ENCODE data around the gene ZCCHC10.
"Not testable (repeated sequence)": the region's sequence is repeated elsewhere in the genome, so short reads cannot be mapped to it uniquely, and the experiment has no call there.

ZCCHC10 gene

DNA sequence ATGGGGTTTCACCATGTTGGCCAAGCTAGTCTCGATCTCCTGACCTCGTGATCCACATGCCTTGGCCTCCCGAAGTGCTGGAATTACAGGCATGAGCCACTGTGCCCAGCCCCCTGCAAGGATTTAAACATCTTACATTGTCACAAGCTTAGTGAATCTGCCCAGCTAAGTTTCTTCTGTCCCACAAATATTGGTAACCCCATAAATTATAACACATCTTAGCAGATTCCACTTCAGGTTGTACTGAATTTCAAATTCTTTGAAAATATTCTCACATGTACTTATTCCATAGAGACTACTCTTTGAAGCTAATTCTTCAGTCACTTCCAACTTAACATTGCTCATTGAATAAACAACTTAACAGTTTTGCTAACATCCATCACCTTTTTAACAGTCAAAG lies 49.5 kb downstream of the ZCCHC10 start:
- TF ChIP-seq, protein P1, sequence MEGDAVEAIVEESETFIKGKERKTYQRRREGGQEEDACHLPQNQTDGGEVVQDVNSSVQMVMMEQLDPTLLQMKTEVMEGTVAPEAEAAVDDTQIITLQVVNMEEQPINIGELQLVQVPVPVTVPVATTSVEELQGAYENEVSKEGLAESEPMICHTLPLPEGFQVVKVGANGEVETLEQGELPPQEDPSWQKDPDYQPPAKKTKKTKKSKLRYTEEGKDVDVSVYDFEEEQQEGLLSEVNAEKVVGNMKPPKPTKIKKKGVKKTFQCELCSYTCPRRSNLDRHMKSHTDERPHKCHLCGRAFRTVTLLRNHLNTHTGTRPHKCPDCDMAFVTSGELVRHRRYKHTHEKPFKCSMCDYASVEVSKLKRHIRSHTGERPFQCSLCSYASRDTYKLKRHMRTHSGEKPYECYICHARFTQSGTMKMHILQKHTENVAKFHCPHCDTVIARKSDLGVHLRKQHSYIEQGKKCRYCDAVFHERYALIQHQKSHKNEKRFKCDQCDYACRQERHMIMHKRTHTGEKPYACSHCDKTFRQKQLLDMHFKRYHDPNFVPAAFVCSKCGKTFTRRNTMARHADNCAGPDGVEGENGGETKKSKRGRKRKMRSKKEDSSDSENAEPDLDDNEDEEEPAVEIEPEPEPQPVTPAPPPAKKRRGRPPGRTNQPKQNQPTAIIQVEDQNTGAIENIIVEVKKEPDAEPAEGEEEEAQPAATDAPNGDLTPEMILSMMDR (IDR thresholded peaks at IDR 0.05; ENCODE audit: borderline replicate concordance, insufficient read depth, low read depth, low read length) = no peak
- no peak overlapping the region for H3K4me3 ChIP-seq (ENCODE audit: low read depth, low read length)

DNA sequence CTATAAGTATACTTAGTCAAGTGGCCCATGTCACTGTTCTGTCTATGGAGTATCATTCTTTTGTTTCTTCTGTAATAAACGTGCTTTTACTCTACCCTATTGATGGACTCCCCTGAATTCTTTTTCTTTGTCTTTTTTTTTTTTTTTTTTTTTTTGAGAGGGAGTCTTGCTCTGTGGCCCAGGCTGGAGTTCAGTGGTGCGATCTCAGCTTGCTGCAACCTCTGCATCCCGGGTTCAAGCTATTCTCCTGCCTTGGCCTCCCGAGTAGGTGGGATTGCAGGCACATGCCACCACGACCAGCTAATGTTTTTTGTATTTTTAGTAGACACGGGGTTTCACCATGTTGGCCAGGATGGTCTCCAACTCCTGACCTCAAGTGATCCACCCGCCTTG lies 53.9 kb downstream of the ZCCHC10 start:
- not testable (repeated sequence) for H3K4me3 ChIP-seq (ENCODE audit: low read depth, low read length)

DNA sequence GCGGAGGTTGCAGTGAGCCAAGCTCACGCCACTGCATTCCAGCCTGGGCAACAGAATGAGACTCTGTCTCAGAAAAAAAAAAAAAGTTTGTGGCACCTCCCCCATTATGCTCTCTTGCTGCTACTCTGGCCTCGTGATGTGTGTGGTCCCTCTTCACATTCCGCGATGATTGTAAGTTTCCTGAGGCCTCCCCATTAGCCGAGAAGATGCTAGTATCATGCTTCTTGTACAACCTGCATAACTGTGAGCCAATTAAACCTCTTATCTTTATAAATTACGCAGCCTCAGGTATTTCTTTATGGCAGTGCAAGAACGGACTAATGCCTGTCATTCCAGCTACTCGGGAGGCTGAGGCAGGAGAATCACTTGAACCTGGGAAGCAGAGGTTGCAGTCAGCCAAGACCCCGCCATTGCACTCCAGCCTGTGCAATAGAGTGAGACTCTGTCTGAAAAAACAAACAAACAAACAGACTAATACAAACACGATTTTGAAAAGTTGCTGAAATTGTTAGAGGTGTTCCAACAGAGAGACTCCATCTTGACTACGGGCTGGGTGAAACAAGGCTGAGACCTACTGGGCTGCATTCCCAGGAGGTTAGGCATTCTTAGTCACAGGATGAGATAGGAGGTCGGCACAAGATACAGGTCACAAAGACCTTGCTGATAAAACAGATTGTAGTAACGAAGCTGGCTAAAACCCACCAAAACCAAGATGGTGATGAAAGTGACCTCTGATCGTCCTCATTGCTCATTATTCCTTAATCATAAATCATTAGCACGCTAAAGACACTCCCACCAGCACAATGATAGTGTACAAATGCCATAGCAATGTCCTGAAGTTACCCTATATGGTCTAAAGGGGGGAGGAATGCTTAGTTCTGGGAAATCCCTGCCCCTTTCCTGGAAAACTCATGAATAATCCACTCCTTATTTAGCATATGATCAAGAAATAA lies 54.6 kb downstream of the ZCCHC10 start:
- TF ChIP-seq, protein P1 (IDR thresholded peaks at IDR 0.05; ENCODE audit: borderline replicate concordance, insufficient read depth, low read depth, low read length) = no peak

DNA sequence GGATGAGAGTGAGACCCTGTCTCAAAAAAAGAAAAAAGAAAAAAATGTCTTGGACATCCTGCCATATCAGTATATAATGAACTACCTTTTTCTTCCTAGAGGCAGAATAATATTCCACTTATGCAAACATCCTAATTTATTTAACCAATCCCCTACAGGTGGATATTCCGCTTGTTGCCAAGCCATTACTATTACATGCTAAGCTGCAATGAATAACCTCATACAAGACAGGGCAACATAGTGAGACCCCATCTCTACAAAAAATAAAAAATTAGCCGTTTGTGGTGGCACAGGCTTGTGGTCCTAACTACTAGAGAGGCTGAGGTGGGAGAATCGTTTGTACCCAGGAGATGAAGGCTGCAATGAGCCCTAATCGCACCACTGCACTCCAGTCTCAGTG lies 61.2 kb downstream of the ZCCHC10 start:
- H3K4me3 ChIP-seq (ENCODE audit: low read depth, low read length) = no peak overlapping the region

More for the DNA sequence above, 54.6 kb downstream of the ZCCHC10 start:
- H3K4me3 ChIP-seq (ENCODE audit: low read depth, low read length) = no peak overlapping the region

DNA sequence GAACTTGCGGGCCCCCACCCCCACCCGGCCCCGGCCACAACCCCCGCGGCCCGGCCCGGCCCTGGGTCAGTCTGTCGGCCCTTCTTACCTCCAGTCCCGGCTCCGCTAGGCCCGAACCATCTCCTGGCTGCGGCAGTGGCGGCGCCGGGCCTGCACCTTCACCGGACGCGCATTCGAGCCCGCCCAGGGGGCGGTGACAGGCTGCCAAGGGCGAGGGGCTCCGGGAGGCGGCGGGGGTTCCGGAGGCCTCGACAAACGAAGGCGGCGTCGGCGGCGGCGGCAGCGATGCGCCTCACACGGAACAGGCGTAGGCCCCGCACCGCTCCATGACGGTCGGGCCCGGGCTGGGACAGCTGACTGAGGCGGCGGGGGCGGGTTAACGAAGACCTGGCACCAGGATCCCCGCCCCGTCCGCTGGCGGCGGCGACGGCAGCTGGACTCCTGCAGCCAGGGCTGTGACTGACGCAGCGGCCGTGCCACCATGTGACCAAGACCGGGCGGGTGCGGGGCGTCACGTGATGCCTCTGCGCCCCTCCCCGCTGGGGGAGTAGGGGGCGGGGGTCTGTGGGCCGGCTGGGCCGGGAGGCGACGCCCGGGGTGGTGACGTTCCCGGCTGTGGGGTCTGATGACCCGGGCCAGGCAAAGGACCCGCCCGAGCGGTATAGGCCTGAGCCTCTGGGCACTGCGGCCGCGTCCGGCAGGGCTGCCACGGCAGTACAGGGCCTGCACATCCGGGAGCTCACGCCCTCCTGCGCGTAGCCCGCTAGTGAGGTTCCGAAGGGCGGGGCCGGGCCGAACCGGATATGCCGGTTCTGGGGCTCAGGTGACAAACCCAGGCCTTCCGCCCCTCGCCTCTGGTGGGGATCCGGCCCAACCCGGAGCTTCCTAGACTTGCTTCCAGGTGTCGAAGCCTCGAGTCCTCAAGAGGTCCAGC lies 62.9 kb downstream of the ZCCHC10 start, which contains the start of gene AFF4:
Gene AFF4, minus strand, starts transcription at position 464 of the 934 bp plus-strand sequence. CDS start 26,445 bp downstream, outside the sequence.
- peak within 1 kb of the TSS; percentile 60 for H3K4me3 ChIP-seq (ENCODE audit: low read depth, low read length)
- TF ChIP-seq, protein P1 (IDR thresholded peaks at IDR 0.05; ENCODE audit: borderline replicate concordance, insufficient read depth, low read depth, low read length) = no peak

More for the DNA sequence above, 61.2 kb downstream of the ZCCHC10 start:
- TF ChIP-seq, protein P1 (IDR thresholded peaks at IDR 0.05; ENCODE audit: borderline replicate concordance, insufficient read depth, low read depth, low read length) = no peak

DNA sequence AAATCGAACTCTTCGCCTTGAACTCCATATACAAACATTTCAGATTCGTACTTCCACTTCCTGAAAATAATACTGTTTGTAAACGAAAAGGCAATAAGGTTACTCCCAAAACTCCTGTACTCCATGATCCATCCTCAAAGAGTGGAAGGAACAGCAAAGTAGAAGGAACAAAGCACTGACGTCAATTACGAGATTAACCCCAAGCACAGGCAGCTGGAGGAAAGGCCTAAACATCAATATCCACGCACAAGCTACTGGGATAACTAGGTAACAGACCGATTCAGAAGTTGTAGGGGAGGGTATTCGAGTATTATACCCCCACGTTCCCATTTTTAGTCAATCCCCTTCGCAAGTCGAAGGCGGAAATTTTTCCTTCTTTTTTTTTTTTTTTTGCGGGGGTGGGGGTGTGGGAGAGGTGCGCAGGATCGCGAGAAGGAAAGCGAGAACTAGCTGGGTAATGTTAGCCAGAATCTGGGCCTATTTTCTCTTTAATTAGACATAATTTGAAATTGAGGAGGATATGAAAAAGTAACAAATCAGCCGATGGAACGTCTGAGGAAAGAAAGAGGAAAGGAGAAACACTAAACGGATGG lies 63.8 kb downstream of the ZCCHC10 start:
- H3K4me3 ChIP-seq (ENCODE audit: low read depth, low read length) = peak overlapping the region; percentile 60
- TF ChIP-seq, protein P1 (IDR thresholded peaks at IDR 0.05; ENCODE audit: borderline replicate concordance, insufficient read depth, low read depth, low read length) = no peak

DNA sequence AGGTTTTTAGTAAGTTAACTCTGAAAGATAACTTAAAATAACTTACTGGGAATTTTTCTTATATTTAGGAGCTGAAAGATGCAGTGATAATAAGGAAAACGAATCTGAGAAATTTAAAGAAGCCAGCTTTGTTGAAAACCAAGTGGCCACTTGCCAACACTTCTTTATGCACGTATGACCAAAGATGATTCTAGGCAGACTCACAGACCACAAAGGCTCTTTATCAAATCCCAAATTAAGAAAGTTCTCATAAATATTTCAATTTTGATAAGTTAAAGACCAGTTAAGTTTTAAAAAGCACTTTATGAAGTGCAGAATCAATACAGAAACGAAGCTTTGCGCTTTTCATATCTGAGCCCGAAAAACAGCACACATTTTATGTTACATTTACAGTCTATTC lies 64.5 kb downstream of the ZCCHC10 start:
- H3K4me3 ChIP-seq (ENCODE audit: low read depth, low read length) = peak overlapping the region; percentile 60
- TF ChIP-seq, protein P1 (IDR thresholded peaks at IDR 0.05; ENCODE audit: borderline replicate concordance, insufficient read depth, low read depth, low read length) = no peak

DNA sequence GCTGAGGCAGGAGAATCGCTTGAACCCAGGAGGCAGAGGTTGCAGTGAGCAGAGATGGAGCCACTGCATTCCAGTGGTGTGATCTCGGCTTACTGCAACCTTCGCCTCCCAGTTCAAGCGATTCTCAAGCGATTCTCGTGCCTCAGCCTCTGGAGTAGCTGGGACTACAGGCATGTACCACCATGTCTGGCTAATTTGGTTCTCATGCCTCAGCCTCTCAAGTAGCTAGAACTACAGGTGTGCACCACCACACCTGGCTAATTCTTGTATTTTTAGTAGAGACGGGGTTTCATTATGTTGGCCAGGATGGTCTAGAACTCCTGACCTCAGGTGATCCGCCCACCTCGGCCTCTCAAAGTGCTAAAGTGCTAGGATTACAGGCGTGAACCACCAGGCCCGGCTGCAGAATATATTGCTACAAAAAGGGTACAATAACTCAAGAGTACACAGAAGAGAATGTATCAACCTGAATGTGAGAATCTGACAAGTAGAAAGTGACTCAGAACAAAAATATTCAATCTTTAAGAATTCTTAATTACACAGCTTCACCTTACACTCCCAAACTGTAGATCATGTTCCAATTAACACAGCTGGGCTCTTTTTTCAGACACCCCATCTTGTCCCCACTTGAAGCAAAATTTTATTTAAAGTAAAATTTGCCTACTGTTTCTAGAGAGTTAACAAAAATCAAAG lies 65.1 kb downstream of the ZCCHC10 start:
- not testable (repeated sequence) for H3K4me3 ChIP-seq (ENCODE audit: low read depth, low read length)

DNA sequence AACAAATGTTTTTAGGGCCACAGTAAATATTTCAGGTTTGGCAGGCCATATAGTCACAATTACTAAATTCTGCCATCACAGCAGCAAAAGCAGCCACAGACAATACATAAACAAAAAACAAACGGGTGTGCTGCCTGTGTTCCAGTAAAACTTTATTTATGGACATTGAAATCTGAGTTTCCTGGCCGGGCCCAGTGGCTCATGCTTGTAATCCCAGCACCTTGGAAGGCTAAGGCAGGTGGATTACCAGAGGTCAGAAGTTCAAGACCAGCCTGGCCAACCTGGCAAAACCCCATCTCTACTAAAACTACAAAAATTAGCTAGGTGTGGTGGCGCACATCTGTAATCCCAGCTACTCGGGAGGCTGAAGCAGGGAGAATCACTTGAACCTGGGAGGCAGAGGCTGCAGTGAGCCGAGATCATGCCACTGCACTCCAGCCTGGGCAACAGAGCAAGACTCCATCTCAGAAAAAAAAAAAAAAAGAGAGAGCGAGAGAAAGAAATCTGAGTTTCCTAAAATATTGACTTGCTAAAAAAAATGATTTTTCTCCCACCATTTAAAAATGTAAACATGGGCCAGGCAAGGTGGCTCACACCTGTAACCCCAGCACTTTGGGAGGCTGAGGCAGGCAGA lies 70.1 kb downstream of the ZCCHC10 start:
- H3K4me3 ChIP-seq (ENCODE audit: low read depth, low read length) = not testable (repeated sequence)

Measured in GM12875 (cell line).